GM12864 (cell line): ENCODE measurements around the gene DIP2C.

Source experiments
- DNase-seq: peaks from one replicate; pipeline ENCODE4 v3.0.0-alpha.2; 2011; ENCODE audit warnings: low read depth
- H3K4me3 ChIP-seq: 2 replicates; pipeline ENCODE4 v1.5.1; 2011; ENCODE audit warnings: mild to moderate bottlenecking, low read depth, low read length, control low read depth
- TF ChIP-seq, protein P1 (sequence below): IDR thresholded peaks from 2 replicates; pipeline ENCODE4 v1.5.1; 2011; ENCODE audit warnings: low read depth, mild to moderate bottlenecking, moderate library complexity, low read length, control low read depth, inconsistent platforms; ENCODE audit errors: missing control alignments

Gene DIP2C

GRCh38 chr10:569961-570627 is 119.4 kb downstream of the DIP2C start:
- no peak for DNase-seq
- H3K4me3 ChIP-seq = no peak overlapping the region
- TF ChIP-seq, protein P1, sequence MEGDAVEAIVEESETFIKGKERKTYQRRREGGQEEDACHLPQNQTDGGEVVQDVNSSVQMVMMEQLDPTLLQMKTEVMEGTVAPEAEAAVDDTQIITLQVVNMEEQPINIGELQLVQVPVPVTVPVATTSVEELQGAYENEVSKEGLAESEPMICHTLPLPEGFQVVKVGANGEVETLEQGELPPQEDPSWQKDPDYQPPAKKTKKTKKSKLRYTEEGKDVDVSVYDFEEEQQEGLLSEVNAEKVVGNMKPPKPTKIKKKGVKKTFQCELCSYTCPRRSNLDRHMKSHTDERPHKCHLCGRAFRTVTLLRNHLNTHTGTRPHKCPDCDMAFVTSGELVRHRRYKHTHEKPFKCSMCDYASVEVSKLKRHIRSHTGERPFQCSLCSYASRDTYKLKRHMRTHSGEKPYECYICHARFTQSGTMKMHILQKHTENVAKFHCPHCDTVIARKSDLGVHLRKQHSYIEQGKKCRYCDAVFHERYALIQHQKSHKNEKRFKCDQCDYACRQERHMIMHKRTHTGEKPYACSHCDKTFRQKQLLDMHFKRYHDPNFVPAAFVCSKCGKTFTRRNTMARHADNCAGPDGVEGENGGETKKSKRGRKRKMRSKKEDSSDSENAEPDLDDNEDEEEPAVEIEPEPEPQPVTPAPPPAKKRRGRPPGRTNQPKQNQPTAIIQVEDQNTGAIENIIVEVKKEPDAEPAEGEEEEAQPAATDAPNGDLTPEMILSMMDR = no peak

GRCh38 chr10:568848-569247 is 120.6 kb downstream of the DIP2C start:
- TF ChIP-seq, protein P1 = no peak
- no peak overlapping the region for H3K4me3 ChIP-seq
- DNase-seq = no peak

DNA sequence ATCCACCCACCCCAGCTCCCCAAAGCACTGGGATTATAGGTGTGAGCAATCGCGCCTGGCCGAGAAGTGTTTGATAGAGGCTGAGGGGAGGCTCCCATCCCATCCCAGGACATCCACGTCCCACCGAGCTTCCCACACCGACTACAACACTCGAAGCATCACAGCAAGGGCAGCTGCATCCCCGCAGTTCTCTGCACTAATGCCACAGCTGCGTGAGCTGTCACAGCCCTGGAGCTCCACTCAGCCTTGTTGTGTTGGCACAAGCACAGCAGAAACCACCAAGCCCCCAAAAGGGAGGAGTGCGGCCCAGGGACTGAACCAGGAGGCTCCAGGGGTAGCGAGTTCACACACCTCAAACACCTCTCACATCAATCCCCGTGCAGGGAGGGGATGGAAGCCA is 121.6 kb downstream of the DIP2C start:
- no peak for DNase-seq
- TF ChIP-seq, protein P1 = no peak
- no peak overlapping the region for H3K4me3 ChIP-seq

DNA sequence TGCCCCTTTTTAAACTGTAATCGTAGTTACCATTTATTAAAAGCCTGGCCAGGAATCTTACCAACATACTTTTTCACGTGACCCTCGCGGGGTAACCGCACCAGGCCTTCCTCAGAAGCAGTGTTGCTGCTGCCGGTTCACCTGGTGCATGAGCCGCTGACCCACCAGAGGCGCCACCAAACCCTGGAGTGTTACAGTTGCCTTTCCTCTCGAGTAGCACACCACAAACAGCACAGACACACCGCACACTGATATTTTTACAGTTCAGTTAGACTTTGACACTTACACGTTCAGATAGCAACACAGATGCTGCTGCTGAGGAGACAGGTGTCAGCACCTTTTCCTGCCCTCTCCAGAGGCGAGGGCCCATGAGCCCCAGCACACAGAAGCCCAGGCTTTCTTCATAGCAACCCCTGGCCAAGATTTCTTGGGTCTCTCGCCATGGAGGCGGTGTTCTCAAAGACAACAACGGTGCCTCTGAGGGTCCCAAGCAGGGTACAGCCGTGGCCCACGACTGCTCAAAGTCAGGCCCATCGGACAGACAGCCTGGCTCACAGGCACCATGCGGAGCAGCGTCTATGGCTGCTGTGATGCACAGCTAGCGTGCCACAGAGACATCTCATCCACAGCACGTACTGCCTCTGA is 123.1 kb downstream of the DIP2C start:
- H3K4me3 ChIP-seq = no peak overlapping the region
- DNase-seq = no peak
- TF ChIP-seq, protein P1 = no peak

- no peak overlapping the region for H3K4me3 ChIP-seq
- TF ChIP-seq, protein P1 = no peak
- no peak for DNase-seq
Measured at GRCh38 chr10:565676-566075, 123.8 kb downstream of the DIP2C start.

- H3K4me3 ChIP-seq = no peak overlapping the region
- no peak for DNase-seq
- TF ChIP-seq, protein P1 = no peak
Measured at GRCh38 chr10:565146-565545, 124.3 kb downstream of the DIP2C start.

GRCh38 chr10:563827-564226 is 125.6 kb downstream of the DIP2C start:
- DNase-seq = no peak
- TF ChIP-seq, protein P1 = no peak

More at GRCh38 chr10:563827-564226, 125.6 kb downstream of the DIP2C start:
- H3K4me3 ChIP-seq = no peak overlapping the region
